Measurements from ENCODE around the gene ANO9.

ANO9 gene

DNA sequence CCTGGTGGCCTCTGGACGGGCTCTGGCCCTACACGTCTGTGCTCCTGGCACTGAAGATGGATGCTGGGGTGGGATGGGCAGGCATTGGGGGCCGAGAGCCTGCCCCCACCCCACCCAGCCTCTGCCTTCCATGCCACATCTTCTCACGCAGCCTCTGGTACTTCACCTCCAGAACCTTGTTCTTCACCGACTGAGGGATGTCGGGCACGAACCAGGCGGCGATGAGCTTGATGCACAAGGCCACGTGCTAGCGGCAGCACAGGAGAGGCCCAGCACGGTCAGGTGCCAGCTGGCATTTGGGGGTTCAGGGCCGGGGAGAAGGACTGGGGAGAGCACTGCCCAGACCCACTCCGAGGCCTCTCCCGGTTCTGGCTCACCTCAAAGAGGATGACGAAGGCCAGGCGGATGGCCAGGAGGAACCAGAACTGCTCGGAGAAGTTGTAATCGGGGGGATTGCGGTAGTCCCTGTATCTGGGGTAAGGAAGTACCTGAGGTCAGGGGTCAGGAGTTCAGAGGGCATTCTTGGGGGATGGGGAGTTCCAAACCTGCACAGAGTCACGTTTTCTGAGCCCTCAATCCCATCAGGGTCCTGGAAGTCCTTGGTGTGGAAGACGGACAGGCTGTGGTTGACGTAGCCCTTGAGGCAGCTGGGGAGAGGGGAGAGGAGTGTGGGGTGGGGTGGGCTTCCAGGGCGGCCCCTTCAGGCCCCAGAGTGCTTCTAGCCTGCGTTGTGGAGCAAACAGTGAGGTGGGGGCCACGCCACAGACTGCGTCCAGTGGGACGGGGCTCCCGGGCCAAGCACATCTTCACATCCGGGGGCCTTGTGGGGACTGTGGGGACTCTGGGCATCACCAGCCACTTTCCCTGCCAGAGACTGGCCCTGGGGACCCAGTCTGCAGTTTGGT, 23.2 kb downstream of the ANO9 start:
- Histone ChIP-seq H3K9me3 (no peaks in the 10 kb centered on the region), H3K4me1 (ENCODE audit: control insufficient read depth in 1 of 2, insufficient read depth in 1 of 2, low read depth in 1 of 2, low read length in 1 of 2) (peaks cover 33 to 38% of the 10 kb centered on the region in 2 experiments), H3K27ac (no peak overlapping the region), H3K4me3 (ENCODE audit: low read depth in 1 of 2, low read length in 1 of 2) (no peak overlapping the region), H3K36me3 (no peaks in the 10 kb centered on the region), H3K27me3 (peaks cover 57% of the 10 kb centered on the region)
- no peak for TF ChIP-seq CTCF (IDR thresholded peaks at IDR 0.05)

- H3K27me3 ChIP-seq = peaks cover 52% of the 10 kb centered on the region
- no peak for TF ChIP-seq CTCF (IDR thresholded peaks at IDR 0.05)
- no peaks in the 10 kb centered on the region for H3K9me3 ChIP-seq
- H3K36me3 ChIP-seq = no peaks in the 10 kb centered on the region
- H3K27ac ChIP-seq = no peak overlapping the region
- H3K4me3 ChIP-seq (ENCODE audit: low read depth in 1 of 2, low read length in 1 of 2) = no peak overlapping the region
- H3K4me1 ChIP-seq (ENCODE audit: control insufficient read depth in 1 of 2, insufficient read depth in 1 of 2, low read depth in 1 of 2, low read length in 1 of 2) = peaks cover 33 to 38% of the 10 kb centered on the region in 2 experiments
Measured at GRCh38 chr11:417652-418342, 24.0 kb downstream of the ANO9 start.

DNA sequence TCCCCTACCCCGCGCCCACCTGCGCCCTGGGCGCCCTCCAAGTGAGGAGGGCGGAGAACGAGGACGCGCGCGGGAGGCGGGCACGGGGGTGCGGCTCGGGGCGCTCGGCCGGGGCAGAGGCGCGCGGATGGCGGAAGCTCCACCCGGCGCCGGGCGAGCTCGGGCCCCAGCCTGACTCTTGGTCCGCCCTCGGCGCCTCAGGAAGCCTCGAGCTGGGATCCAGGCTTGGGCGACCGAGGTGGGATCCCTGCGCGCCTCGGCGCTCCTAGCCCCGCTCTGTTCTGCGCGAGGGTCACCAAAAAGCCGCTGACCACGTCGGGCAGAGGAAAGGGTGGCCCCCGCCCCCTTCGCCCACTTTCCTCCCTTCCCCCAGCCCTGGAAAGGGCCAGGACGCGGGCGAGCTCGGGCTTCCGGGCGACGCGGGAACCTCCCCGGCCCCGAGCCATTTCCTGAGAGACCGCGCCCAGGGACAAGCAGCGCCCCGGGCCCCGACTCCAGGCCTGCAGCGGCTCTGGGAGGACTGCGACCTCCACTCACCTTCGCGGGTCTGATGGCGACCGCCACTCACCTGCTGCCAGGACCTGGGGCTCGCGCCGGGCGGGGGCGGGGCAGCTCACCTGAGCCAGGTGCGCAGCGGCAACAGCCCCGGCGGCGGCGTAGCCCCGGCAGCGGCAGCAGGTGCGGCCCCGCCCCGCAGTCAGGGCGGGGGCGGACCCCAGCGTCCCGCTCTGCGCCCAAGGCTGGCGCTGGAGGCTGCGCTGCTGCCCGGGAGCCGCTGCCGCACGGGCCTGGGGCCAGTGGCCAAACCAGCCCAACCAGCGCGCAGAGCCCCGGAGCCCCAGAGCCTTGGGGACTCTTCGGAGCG, 24.8 kb downstream of the ANO9 start:
- Histone ChIP-seq H3K4me3 (ENCODE audit: low read depth in 1 of 2, low read length in 1 of 2) (peak overlapping the region; percentile 51 to 65), H3K4me1 (ENCODE audit: control insufficient read depth in 1 of 2, insufficient read depth in 1 of 2, low read depth in 1 of 2, low read length in 1 of 2) (peaks cover 33 to 38% of the 10 kb centered on the region in 2 experiments), H3K9me3 (no peaks in the 10 kb centered on the region), H3K36me3 (no peaks in the 10 kb centered on the region), H3K27ac (no peak overlapping the region), H3K27me3 (peaks cover 52% of the 10 kb centered on the region)
- no peak for TF ChIP-seq CTCF (IDR thresholded peaks at IDR 0.05)

DNA sequence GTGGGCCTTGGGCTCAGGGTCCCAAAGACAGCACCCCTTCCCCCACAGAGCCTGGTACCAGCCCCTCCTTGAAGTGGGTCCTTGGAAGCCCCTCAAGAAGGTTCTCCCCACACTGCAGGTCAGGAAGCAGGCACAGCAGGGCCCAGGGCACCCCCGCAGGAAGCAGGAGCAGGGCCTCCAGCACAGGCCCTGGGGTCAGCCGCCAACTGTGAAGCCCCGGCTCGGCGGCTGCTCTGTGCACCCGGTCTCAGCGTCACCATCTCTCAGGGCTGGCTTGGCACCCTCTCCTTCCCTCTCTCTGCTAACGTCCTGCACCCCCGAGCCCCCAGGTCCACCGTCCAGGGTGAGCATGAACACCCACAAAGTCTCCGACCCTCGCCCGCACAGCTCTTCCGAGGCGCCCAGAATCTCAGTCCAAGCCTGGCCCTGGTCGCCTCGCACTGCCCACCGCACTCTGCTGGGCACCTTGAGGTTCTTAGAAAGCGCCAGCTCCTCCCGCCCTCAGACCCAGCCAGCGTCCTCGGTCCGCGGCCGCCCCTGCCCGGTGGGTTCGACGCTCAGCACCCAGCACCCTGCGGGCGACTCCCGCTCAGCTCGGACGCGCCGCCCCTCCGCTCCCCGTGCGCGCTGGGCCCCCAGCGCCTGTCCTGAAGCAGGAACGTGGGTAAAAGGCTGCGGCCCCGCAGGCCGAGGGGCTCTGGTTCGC, 25.6 kb downstream of the ANO9 start:
- Histone ChIP-seq H3K36me3 (no peaks in the 10 kb centered on the region), H3K27ac (no peak overlapping the region), H3K4me3 (ENCODE audit: low read depth in 1 of 2, low read length in 1 of 2) (peak overlapping the region; percentile 51 to 65), H3K27me3 (peaks cover 52% of the 10 kb centered on the region), H3K4me1 (ENCODE audit: control insufficient read depth in 1 of 2, insufficient read depth in 1 of 2, low read depth in 1 of 2, low read length in 1 of 2) (peaks cover 33 to 38% of the 10 kb centered on the region in 2 experiments), H3K9me3 (no peaks in the 10 kb centered on the region)
- TF ChIP-seq CTCF (IDR thresholded peaks at IDR 0.05) = no peak

- peak overlapping the region in 1 of 2 experiments; percentile 0 for H3K4me3 ChIP-seq (ENCODE audit: low read depth in 1 of 2, low read length in 1 of 2)
Measured at GRCh38 chr11:415640-416041, 26.2 kb downstream of the ANO9 start.

More at GRCh38 chr11:415640-416041, 26.2 kb downstream of the ANO9 start:
- no peaks in the 10 kb centered on the region for H3K36me3 ChIP-seq
- no peaks in the 10 kb centered on the region for H3K9me3 ChIP-seq
- TF ChIP-seq CTCF (IDR thresholded peaks at IDR 0.05) = no peak
- H3K27me3 ChIP-seq = peaks cover 48% of the 10 kb centered on the region
- H3K4me1 ChIP-seq (ENCODE audit: control insufficient read depth in 1 of 2, insufficient read depth in 1 of 2, low read depth in 1 of 2, low read length in 1 of 2) = peaks cover 33 to 38% of the 10 kb centered on the region in 2 experiments
- no peak overlapping the region for H3K27ac ChIP-seq
